Activated CD4-positive, alpha-beta T cell treated with anti-CD3 and anti-CD28 coated beads, Interleukin-2, amount 10 ng/mL, durations not matched to agents 24 days and 14 days (primary cell): Measurements from ENCODE around the gene DMC1. TPM values are rescaled to one million over a fixed set of nuclear protein-coding genes. Genes with fewer than 3 reads are reported as not detected.
"Not testable (repeated sequence)": the region's sequence is repeated elsewhere in the genome, so short reads cannot be mapped to it uniquely, and the experiment has no call there.

ENCODE experiments used
- DNase-seq: peaks from one replicate; pipeline ENCODE4 v3.0.0; 2022
- H3K27ac Mint-ChIP-seq: one replicate; pipeline ENCODE4 v1.8.0; 2022; ENCODE audit warnings: mild to moderate bottlenecking, mixed read lengths
- H3K27me3 Mint-ChIP-seq: one replicate; pipeline ENCODE4 v1.8.0; 2022; ENCODE audit warnings: mixed read lengths
- H3K36me3 Mint-ChIP-seq: one replicate; pipeline ENCODE4 v1.8.0; 2022; ENCODE audit warnings: low read depth, mild to moderate bottlenecking, mixed read lengths
- H3K4me1 Mint-ChIP-seq: one replicate; pipeline ENCODE4 v1.8.0; 2021; ENCODE audit warnings: mixed read lengths
- H3K4me3 Mint-ChIP-seq: one replicate; pipeline ENCODE4 v1.8.0; 2022; ENCODE audit warnings: mild to moderate bottlenecking, moderate library complexity, mixed read lengths
- H3K9me3 Mint-ChIP-seq: one replicate; pipeline ENCODE4 v1.8.0; 2021; ENCODE audit warnings: mixed read lengths
- intact Hi-C: fragments of 100-400 bp; cut with micrococcal nuclease; formaldehyde crosslinking; loops from one replicate; pipeline ENCODE4 v1.15.1; 2023
- total RNA-seq: library from RNA; stranded (reverse); gene quantifications from 2 replicates; pipeline ENCODE4 v1.2.3, GENCODE V29; 2022

DMC1 gene
- total RNA-seq, 1 donor from 2014 or later: 14.3 TPM

GRCh38 chr22:38481871-38482332, 88.1 kb downstream of the DMC1 start:
- intact Hi-C loops: no loop called here

GRCh38 chr22:38481162-38481870, 88.7 kb downstream of the DMC1 start:
- intact Hi-C loops: no loop called here
- Mint-ChIP-seq H3K9me3 (no peaks in the 10 kb centered on the region), H3K27me3 (no peaks in the 10 kb centered on the region), H3K27ac (peak overlapping the region; percentile 0), H3K36me3 (peaks cover 55% of the 10 kb centered on the region), H3K4me1 (peaks cover 11% of the 10 kb centered on the region), H3K4me3 (no peak overlapping the region)
- no peak for DNase-seq

More at GRCh38 chr22:38481871-38482332, 88.1 kb downstream of the DMC1 start:
- Mint-ChIP-seq H3K36me3 (peaks cover 61% of the 10 kb centered on the region), H3K27ac (no peak overlapping the region), H3K4me1 (peaks cover 11% of the 10 kb centered on the region), H3K9me3 (no peaks in the 10 kb centered on the region), H3K27me3 (no peaks in the 10 kb centered on the region), H3K4me3 (no peak overlapping the region)
- no peak for DNase-seq

GRCh38 chr22:38479096-38479837, 90.7 kb downstream of the DMC1 start:
- H3K9me3 Mint-ChIP-seq: no peaks in the 10 kb centered on the region
- H3K27me3 Mint-ChIP-seq: no peaks in the 10 kb centered on the region
- peaks cover 5% of the 10 kb centered on the region for H3K4me1 Mint-ChIP-seq
- no peak overlapping the region for H3K4me3 Mint-ChIP-seq
- peaks cover 37% of the 10 kb centered on the region for H3K36me3 Mint-ChIP-seq
- H3K27ac Mint-ChIP-seq: no peak overlapping the region
- DNase-seq: no peak
- intact Hi-C loops: no loop called here

GRCh38 chr22:38477585-38477984, 92.4 kb downstream of the DMC1 start:
- no peak for DNase-seq
- H3K36me3 Mint-ChIP-seq: peaks cover 22% of the 10 kb centered on the region
- H3K4me3 Mint-ChIP-seq: no peak overlapping the region
- no peaks in the 10 kb centered on the region for H3K4me1 Mint-ChIP-seq
- H3K27ac Mint-ChIP-seq: no peak overlapping the region
- intact Hi-C loops: no loop called here
- no peaks in the 10 kb centered on the region for H3K27me3 Mint-ChIP-seq
- no peaks in the 10 kb centered on the region for H3K9me3 Mint-ChIP-seq

GRCh38 chr22:38474003-38474607, 95.9 kb downstream of the DMC1 start:
- Mint-ChIP-seq H3K4me3 (no peak overlapping the region), H3K36me3 (no peaks in the 10 kb centered on the region), H3K27ac (no peak overlapping the region), H3K9me3 (no peaks in the 10 kb centered on the region), H3K4me1 (no peaks in the 10 kb centered on the region), H3K27me3 (peaks cover 2% of the 10 kb centered on the region)
- no peak for DNase-seq
- intact Hi-C loops: no loop called here

GRCh38 chr22:38471237-38471636, 98.7 kb downstream of the DMC1 start:
- Mint-ChIP-seq H3K4me1 (peaks cover 6% of the 10 kb centered on the region), H3K27me3 (peaks cover 15% of the 10 kb centered on the region), H3K4me3 (no peak overlapping the region), H3K36me3 (no peaks in the 10 kb centered on the region), H3K9me3 (no peaks in the 10 kb centered on the region), H3K27ac (no peak overlapping the region)
- intact Hi-C loops: no loop called here
- no peak for DNase-seq

GRCh38 chr22:38470179-38470578, 99.8 kb downstream of the DMC1 start:
- H3K36me3 Mint-ChIP-seq, DNase-seq, H3K4me3 Mint-ChIP-seq, H3K27ac Mint-ChIP-seq, H3K4me1 Mint-ChIP-seq, H3K9me3 Mint-ChIP-seq, intact Hi-C loops: not testable (repeated sequence)
- peaks cover 24% of the 10 kb centered on the region for H3K27me3 Mint-ChIP-seq

- Mint-ChIP-seq H3K9me3 (no peaks in the 10 kb centered on the region), H3K4me3 (no peak overlapping the region), H3K27me3 (peaks cover 28% of the 10 kb centered on the region), H3K36me3 (no peaks in the 10 kb centered on the region), H3K4me1 (peaks cover 6% of the 10 kb centered on the region), H3K27ac (no peak overlapping the region)
- no peak for DNase-seq
- intact Hi-C loops: no loop called here
Measured at GRCh38 chr22:38469306-38469781, 100.6 kb downstream of the DMC1 start.

Other genes with a start within 250 kb of the DMC1 start
- gene KCNJ4, start 115.0 kb downstream of the DMC1 start, total RNA-seq: not detected in 2 replicates
- 1.1 and 1.3 TPM in 2 replicates for gene KDELR3, start 102.1 kb downstream of the DMC1 start, total RNA-seq
- 373 and 374 TPM in 2 replicates for gene DDX17, start 63.9 kb downstream of the DMC1 start, total RNA-seq
- 0.30 and 0.71 TPM in 2 replicates for gene FAM227A, start 86.2 kb upstream of the DMC1 start, total RNA-seq
- gene CBY1, start 86.5 kb upstream of the DMC1 start, total RNA-seq: 8.4 and 13.3 TPM in 2 replicates
- gene TOMM22, start 111.8 kb upstream of the DMC1 start, total RNA-seq: 169 and 172 TPM in 2 replicates
- 90.4 and 93.8 TPM in 2 replicates for gene JOSD1, start 130.8 kb upstream of the DMC1 start, total RNA-seq
- 102 and 103 TPM in 2 replicates for gene GTPBP1, start 135.8 kb upstream of the DMC1 start, total RNA-seq
- gene SUN2, start 185.8 kb upstream of the DMC1 start, total RNA-seq: 124 and 128 TPM in 2 replicates
- 5.5 and 6.3 TPM in 2 replicates for gene DNAL4, start 224.0 kb upstream of the DMC1 start, total RNA-seq